ENCODE data around the gene THAP8. TPM values are rescaled to one million over a fixed set of nuclear protein-coding genes. Genes with fewer than 3 reads are reported as not detected.
A peak's percentile ranks its signal among the peaks of the same experiment; 100 is the strongest.

The THAP8 gene
- total and polyA plus RNA-seq, 2 of the 13 experiments (the other 11 are each of a cell fraction or from before 2014, with no cell fraction given) = 1.7 to 3.7 TPM

DNA sequence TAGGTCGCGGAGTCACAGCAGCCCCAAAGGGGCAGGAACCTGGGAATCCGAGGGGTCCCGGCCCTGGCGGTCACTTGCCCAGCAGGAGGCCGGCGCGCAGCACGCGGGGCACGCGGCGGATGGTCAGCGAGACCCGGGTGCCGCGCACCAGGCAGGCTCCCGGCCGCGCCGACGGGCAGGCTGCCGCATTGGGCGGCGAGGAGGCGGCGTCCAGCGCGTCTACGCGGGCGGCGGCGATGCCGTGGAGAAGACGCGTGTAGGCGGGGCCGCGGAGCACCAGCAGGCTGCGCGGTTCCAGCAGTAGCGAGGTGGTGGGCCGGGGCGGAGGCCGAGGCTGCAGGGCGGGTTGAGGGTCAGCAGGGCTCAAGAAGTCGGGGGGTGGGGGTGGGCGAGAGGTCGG is 44.9 kb downstream of the THAP8 start:
- CTCF ChIA-PET (ENCODE audit: low intra/inter-chr PET ratio, low total read pairs) = no interaction called here

More for the DNA sequence above, 44.9 kb downstream of the THAP8 start:
- Histone ChIP-seq H3K4me2 (ENCODE audit: low read depth, low read length) (peak overlapping the region; percentile 99), H3K27me3 (ENCODE audit: control insufficient read depth in 1 of 2, insufficient read depth in 2 of 2, low read length in 2 of 2) (no peaks in the 10 kb centered on the region; a peak in 1 of 5 replicates), H3K27ac (ENCODE audit: extremely low read length, insufficient read depth, low read length) (peak overlapping the region; percentile 35), H2AFZ (ENCODE audit: low read length) (no peak overlapping the region), H3K36me3 (replicated peaks in 1 of 2; ENCODE audit: control insufficient read depth in 1 of 2, insufficient read depth in 2 of 2, low read length in 2 of 2) (peaks cover 0 to 4% of the 10 kb centered on the region in 2 experiments; a peak in 2 of 5 replicates), H4K20me1 (ENCODE audit: insufficient read depth, low read length) (no peaks in the 10 kb centered on the region), H3K9ac (ENCODE audit: insufficient read depth, low read depth, low read length) (no peak overlapping the region), H3K79me2 (ENCODE audit: insufficient read depth, low read length) (peaks cover 9% of the 10 kb centered on the region), H3K4me1 (ENCODE audit: insufficient read depth, low read length) (peaks cover 46% of the 10 kb centered on the region), H3K9me3 (ENCODE audit: low read length) (no peaks in the 10 kb centered on the region), H3K4me3 (replicated peaks in 1 of 3; ENCODE audit: insufficient read depth in 1 of 3, low read depth in 2 of 3, low read length in 3 of 3) (peak overlapping the region in 1 of 3 experiments; percentile 93; a peak in 2 of 6 replicates)
- intact Hi-C loops (cut with micrococcal nuclease; ENCODE audit: unreplicated experiment) = loop anchor here (2.0 kb wide), 1 partner anchor 34 kb away; no protein-coding TSS in a partner anchor
- in situ Hi-C loops (cut with HindIII; ENCODE audit: extremely low pct_ligation_motif_present, low pct_unique_long_range_greater_than_20kb) = no loop called here
- ATAC-seq (no peak), FAIRE-seq (no peak), DNase-seq (ENCODE audit: low spot score) (no peak)
- POLR2A ChIA-PET = interaction anchor here (0.6 to 1.9 kb wide), 5 partner anchors 13 to 106 kb away, joined by 3 to 17 read pairs (median 7); partner anchors contain the start of genes POLR2I, TBCB and THAP8
- WGBS (ENCODE audit: low lambda C conversion rate) = 95% methylated on average over 50 of the region's 50 CpGs
- BruUV-seq (replicated peaks) = no TSS peak
- TF ChIP-seq, protein P1, sequence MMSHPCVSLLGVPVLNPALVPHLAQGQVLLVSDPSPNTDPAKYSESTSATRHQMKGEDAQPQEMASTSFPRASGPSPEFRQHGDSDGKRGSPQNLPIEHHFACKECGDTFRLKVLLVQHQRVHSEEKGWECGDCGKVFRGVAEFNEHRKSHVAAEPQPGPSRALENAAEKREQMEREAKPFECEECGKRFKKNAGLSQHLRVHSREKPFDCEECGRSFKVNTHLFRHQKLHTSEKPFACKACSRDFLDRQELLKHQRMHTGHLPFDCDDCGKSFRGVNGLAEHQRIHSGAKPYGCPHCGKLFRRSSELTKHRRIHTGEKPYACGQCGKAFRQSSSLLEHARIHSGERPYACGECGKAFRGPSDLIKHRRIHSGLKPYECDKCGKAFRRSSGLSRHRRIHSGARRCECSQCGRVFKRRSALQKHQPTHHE (CRISPR knock-in tag; IDR thresholded peaks at IDR 0.05; ENCODE audit: borderline replicate concordance) = no peak
- TF ChIP-seq CREM (IDR thresholded peaks at IDR 0.05) (no peak), CREM (CRISPR knock-in tag; IDR thresholded peaks at IDR 0.05) (no peak), ZNF790 (CRISPR knock-in tag; IDR thresholded peaks at IDR 0.05; ENCODE audit: borderline replicate concordance) (no peak), ZNF777 (CRISPR knock-in tag; IDR thresholded peaks at IDR 0.05) (0 out of 2 replicates have a peak, but pooled peaks have one; percentile 6)
- TF ChIP-seq, protein P2, sequence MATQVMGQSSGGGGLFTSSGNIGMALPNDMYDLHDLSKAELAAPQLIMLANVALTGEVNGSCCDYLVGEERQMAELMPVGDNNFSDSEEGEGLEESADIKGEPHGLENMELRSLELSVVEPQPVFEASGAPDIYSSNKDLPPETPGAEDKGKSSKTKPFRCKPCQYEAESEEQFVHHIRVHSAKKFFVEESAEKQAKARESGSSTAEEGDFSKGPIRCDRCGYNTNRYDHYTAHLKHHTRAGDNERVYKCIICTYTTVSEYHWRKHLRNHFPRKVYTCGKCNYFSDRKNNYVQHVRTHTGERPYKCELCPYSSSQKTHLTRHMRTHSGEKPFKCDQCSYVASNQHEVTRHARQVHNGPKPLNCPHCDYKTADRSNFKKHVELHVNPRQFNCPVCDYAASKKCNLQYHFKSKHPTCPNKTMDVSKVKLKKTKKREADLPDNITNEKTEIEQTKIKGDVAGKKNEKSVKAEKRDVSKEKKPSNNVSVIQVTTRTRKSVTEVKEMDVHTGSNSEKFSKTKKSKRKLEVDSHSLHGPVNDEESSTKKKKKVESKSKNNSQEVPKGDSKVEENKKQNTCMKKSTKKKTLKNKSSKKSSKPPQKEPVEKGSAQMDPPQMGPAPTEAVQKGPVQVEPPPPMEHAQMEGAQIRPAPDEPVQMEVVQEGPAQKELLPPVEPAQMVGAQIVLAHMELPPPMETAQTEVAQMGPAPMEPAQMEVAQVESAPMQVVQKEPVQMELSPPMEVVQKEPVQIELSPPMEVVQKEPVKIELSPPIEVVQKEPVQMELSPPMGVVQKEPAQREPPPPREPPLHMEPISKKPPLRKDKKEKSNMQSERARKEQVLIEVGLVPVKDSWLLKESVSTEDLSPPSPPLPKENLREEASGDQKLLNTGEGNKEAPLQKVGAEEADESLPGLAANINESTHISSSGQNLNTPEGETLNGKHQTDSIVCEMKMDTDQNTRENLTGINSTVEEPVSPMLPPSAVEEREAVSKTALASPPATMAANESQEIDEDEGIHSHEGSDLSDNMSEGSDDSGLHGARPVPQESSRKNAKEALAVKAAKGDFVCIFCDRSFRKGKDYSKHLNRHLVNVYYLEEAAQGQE (IDR thresholded peaks at IDR 0.05; ENCODE audit: borderline replicate concordance in 1 of 2, low read depth in 1 of 2, low read length in 2 of 2) = no peak
- TF ChIP-seq, protein P3, sequence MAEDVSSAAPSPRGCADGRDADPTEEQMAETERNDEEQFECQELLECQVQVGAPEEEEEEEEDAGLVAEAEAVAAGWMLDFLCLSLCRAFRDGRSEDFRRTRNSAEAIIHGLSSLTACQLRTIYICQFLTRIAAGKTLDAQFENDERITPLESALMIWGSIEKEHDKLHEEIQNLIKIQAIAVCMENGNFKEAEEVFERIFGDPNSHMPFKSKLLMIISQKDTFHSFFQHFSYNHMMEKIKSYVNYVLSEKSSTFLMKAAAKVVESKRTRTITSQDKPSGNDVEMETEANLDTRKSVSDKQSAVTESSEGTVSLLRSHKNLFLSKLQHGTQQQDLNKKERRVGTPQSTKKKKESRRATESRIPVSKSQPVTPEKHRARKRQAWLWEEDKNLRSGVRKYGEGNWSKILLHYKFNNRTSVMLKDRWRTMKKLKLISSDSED (CRISPR knock-in tag; IDR thresholded peaks at IDR 0.05) = no peak
